ENCODE results near the gene FAM174B.

The FAM174B gene

GRCh38 chr15:92638709-92639365 lies 16.7 kb downstream of the FAM174B start:
- DNase-seq (ENCODE audit: low spot score): peak; percentile 27

GRCh38 chr15:92638291-92638708 lies 17.3 kb downstream of the FAM174B start:
- no peak for DNase-seq (ENCODE audit: low spot score)

GRCh38 chr15:92637626-92638025 lies 17.9 kb downstream of the FAM174B start:
- DNase-seq (ENCODE audit: low spot score): peak; percentile 41

GRCh38 chr15:92636908-92637481 lies 18.6 kb downstream of the FAM174B start:
- DNase-seq (ENCODE audit: low spot score): peak; percentile 58

GRCh38 chr15:92636401-92636907 lies 19.1 kb downstream of the FAM174B start:
- peak; percentile 32 for DNase-seq (ENCODE audit: low spot score)

- DNase-seq (ENCODE audit: low spot score): peak; percentile 39
Observed at GRCh38 chr15:92634671-92635201, 20.8 kb downstream of the FAM174B start.

- DNase-seq (ENCODE audit: low spot score): no peak
Observed at GRCh38 chr15:92634060-92634459, 21.5 kb downstream of the FAM174B start.

GRCh38 chr15:92633418-92633817 lies 22.2 kb downstream of the FAM174B start:
- no peak for DNase-seq (ENCODE audit: low spot score)

- no peak for DNase-seq (ENCODE audit: low spot score)
Observed at GRCh38 chr15:92633001-92633400, 22.6 kb downstream of the FAM174B start.

GRCh38 chr15:92631721-92632120 lies 23.9 kb downstream of the FAM174B start:
- DNase-seq (ENCODE audit: low spot score): no peak

GRCh38 chr15:92629975-92630626 lies 25.5 kb downstream of the FAM174B start:
- no peak for DNase-seq (ENCODE audit: low spot score)

- no peak for DNase-seq (ENCODE audit: low spot score)
Observed at GRCh38 chr15:92629276-92629974, 26.1 kb downstream of the FAM174B start.

GRCh38 chr15:92627014-92627413 lies 28.6 kb downstream of the FAM174B start:
- DNase-seq (ENCODE audit: low spot score): no peak

- DNase-seq (ENCODE audit: low spot score): no peak
Observed at GRCh38 chr15:92625251-92625980, 30.2 kb downstream of the FAM174B start.

- DNase-seq (ENCODE audit: low spot score): no peak
Observed at GRCh38 chr15:92624401-92624991, 31.1 kb downstream of the FAM174B start.

- no peak for DNase-seq (ENCODE audit: low spot score)
Observed at GRCh38 chr15:92623435-92623834, 32.1 kb downstream of the FAM174B start.

GRCh38 chr15:92621972-92622533 lies 33.5 kb downstream of the FAM174B start:
- no peak for DNase-seq (ENCODE audit: low spot score)

- no peak for DNase-seq (ENCODE audit: low spot score)
Observed at GRCh38 chr15:92620991-92621390, 34.6 kb downstream of the FAM174B start.

- no peak for DNase-seq (ENCODE audit: low spot score)
Observed at GRCh38 chr15:92619145-92620101, 36.2 kb downstream of the FAM174B start.

All from ecto neural progenitor cell (in vitro differentiated cells).